Effector memory CD8-positive, alpha-beta T cell (primary cell): ENCODE data around the gene TIE1.

ENCODE experiments used
- ATAC-seq: fragments of 150-1000 bp; cut with Tn5 transposase; replicated peaks from 2 replicates; pipeline ENCODE4 v1.10.0; 2021; ENCODE audit warnings: mild to moderate bottlenecking, moderate library complexity
- DNase-seq, 3 experiments: peaks; one replicate each; pipeline ENCODE4 v3.0.0; 2021
- H3K27ac Mint-ChIP-seq, 2 donors: one replicate each; pipeline ENCODE4 v1.8.0; 2022; ENCODE audit warnings: mild to moderate bottlenecking in 2 of 2, mixed read lengths in 2 of 2, moderate library complexity in 2 of 2
- H3K27me3 Mint-ChIP-seq, 2 donors: one replicate each; pipeline ENCODE4 v1.8.0; 2022; ENCODE audit warnings: mixed read lengths in 2 of 2
- H3K36me3 Mint-ChIP-seq: one replicate; pipeline ENCODE4 v1.8.0; 2022; ENCODE audit warnings: mild to moderate bottlenecking, moderate library complexity, mixed read lengths; ENCODE audit not compliant: insufficient read depth
- H3K4me1 Mint-ChIP-seq, 2 donors: one replicate each; pipeline ENCODE4 v1.8.0; 2022; ENCODE audit warnings: low read depth in 2 of 2, mixed read lengths in 2 of 2
- H3K4me3 Mint-ChIP-seq, 2 donors: one replicate each; pipeline ENCODE4 v1.8.0; 2022; ENCODE audit warnings: mild to moderate bottlenecking in 2 of 2, mixed read lengths in 2 of 2, moderate library complexity in 2 of 2
- H3K9me3 Mint-ChIP-seq, 2 donors: one replicate each; pipeline ENCODE4 v1.8.0; 2022; ENCODE audit warnings: mixed read lengths in 2 of 2

The TIE1 gene

GRCh38 chr1:43305926-43306687, 5.3 kb downstream of the TIE1 start:
- no peak for DNase-seq
- no peaks in the 10 kb centered on the region for H3K9me3 Mint-ChIP-seq
- H3K27ac Mint-ChIP-seq, result no peak overlapping the region
- H3K4me3 Mint-ChIP-seq, result no peak overlapping the region
- no peak for ATAC-seq
- H3K4me1 Mint-ChIP-seq, result no peaks in the 10 kb centered on the region
- no peaks in the 10 kb centered on the region for H3K36me3 Mint-ChIP-seq
- peaks cover 39 to 51% of the 10 kb centered on the region in 2 donors for H3K27me3 Mint-ChIP-seq

GRCh38 chr1:43306688-43307457, 6.1 kb downstream of the TIE1 start:
- Mint-ChIP-seq H3K4me3 (no peak overlapping the region), H3K27ac (no peak overlapping the region), H3K27me3 (peaks cover 39 to 49% of the 10 kb centered on the region in 2 donors), H3K9me3 (no peaks in the 10 kb centered on the region), H3K36me3 (no peaks in the 10 kb centered on the region), H3K4me1 (no peaks in the 10 kb centered on the region)
- DNase-seq (no peak), ATAC-seq (no peak)

GRCh38 chr1:43307458-43308158, 6.8 kb downstream of the TIE1 start:
- no peaks in the 10 kb centered on the region for H3K36me3 Mint-ChIP-seq
- no peaks in the 10 kb centered on the region for H3K4me1 Mint-ChIP-seq
- no peak overlapping the region for H3K27ac Mint-ChIP-seq
- H3K9me3 Mint-ChIP-seq, result no peaks in the 10 kb centered on the region
- no peak overlapping the region for H3K4me3 Mint-ChIP-seq
- ATAC-seq (no peak), DNase-seq (no peak)
- H3K27me3 Mint-ChIP-seq, result peaks cover 33 to 41% of the 10 kb centered on the region in 2 donors

GRCh38 chr1:43308635-43309404, 8.0 kb downstream of the TIE1 start:
- H3K36me3 Mint-ChIP-seq, result no peaks in the 10 kb centered on the region
- H3K27me3 Mint-ChIP-seq, result peaks cover 33 to 37% of the 10 kb centered on the region in 2 donors
- no peak for ATAC-seq

GRCh38 chr1:43309405-43310025, 8.7 kb downstream of the TIE1 start:
- peaks cover 33 to 34% of the 10 kb centered on the region in 2 donors for H3K27me3 Mint-ChIP-seq
- no peaks in the 10 kb centered on the region for H3K4me1 Mint-ChIP-seq
- H3K4me3 Mint-ChIP-seq, result no peak overlapping the region
- no peaks in the 10 kb centered on the region for H3K36me3 Mint-ChIP-seq
- ATAC-seq (no peak), DNase-seq (no peak)
- no peaks in the 10 kb centered on the region for H3K9me3 Mint-ChIP-seq
- no peak overlapping the region for H3K27ac Mint-ChIP-seq

More at GRCh38 chr1:43308635-43309404, 8.0 kb downstream of the TIE1 start:
- Mint-ChIP-seq H3K4me3 (no peak overlapping the region), H3K27ac (no peak overlapping the region), H3K9me3 (no peaks in the 10 kb centered on the region), H3K4me1 (no peaks in the 10 kb centered on the region)
- no peak for DNase-seq

- ATAC-seq, result no peak
- no peaks in the 10 kb centered on the region for H3K36me3 Mint-ChIP-seq
These were observed 10.7 kb downstream of the TIE1 start for GRCh38 chr1:43311521-43311920.

GRCh38 chr1:43312212-43312623, 11.4 kb downstream of the TIE1 start:
- no peaks in the 10 kb centered on the region for H3K9me3 Mint-ChIP-seq
- DNase-seq (no peak), ATAC-seq (no peak)
- peaks cover 18 to 23% of the 10 kb centered on the region in 2 donors for H3K27me3 Mint-ChIP-seq
- H3K4me3 Mint-ChIP-seq, result no peak overlapping the region
- no peaks in the 10 kb centered on the region for H3K4me1 Mint-ChIP-seq
- H3K27ac Mint-ChIP-seq, result no peak overlapping the region
- H3K36me3 Mint-ChIP-seq, result no peaks in the 10 kb centered on the region

More at GRCh38 chr1:43311521-43311920, 10.7 kb downstream of the TIE1 start:
- Mint-ChIP-seq H3K4me3 (no peak overlapping the region), H3K27ac (no peak overlapping the region), H3K27me3 (peaks cover 21 to 25% of the 10 kb centered on the region in 2 donors), H3K4me1 (no peaks in the 10 kb centered on the region), H3K9me3 (no peaks in the 10 kb centered on the region)
- no peak for DNase-seq

- Mint-ChIP-seq H3K4me3 (no peak overlapping the region), H3K27ac (no peak overlapping the region), H3K36me3 (no peaks in the 10 kb centered on the region), H3K27me3 (peaks cover 18% of the 10 kb centered on the region in 2 donors), H3K4me1 (no peaks in the 10 kb centered on the region), H3K9me3 (no peaks in the 10 kb centered on the region)
- DNase-seq (no peak), ATAC-seq (no peak)
These were observed 12.1 kb downstream of the TIE1 start for GRCh38 chr1:43312663-43313515.

GRCh38 chr1:43313771-43314170, 13.0 kb downstream of the TIE1 start:
- no peaks in the 10 kb centered on the region for H3K9me3 Mint-ChIP-seq
- no peak overlapping the region for H3K27ac Mint-ChIP-seq
- DNase-seq, result no peak
- H3K4me3 Mint-ChIP-seq, result no peak overlapping the region
- H3K27me3 Mint-ChIP-seq, result peaks cover 9 to 13% of the 10 kb centered on the region in 2 donors
- no peak for ATAC-seq
- no peaks in the 10 kb centered on the region for H3K4me1 Mint-ChIP-seq
- H3K36me3 Mint-ChIP-seq, result no peaks in the 10 kb centered on the region

- Mint-ChIP-seq H3K9me3 (no peaks in the 10 kb centered on the region), H3K27me3 (peaks cover 8 to 11% of the 10 kb centered on the region in 2 donors), H3K27ac (no peak overlapping the region), H3K4me3 (no peak overlapping the region), H3K36me3 (no peaks in the 10 kb centered on the region), H3K4me1 (no peaks in the 10 kb centered on the region)
- DNase-seq (no peak), ATAC-seq (no peak)
These were observed 13.5 kb downstream of the TIE1 start for GRCh38 chr1:43314233-43314632.

GRCh38 chr1:43315481-43315880, 14.7 kb downstream of the TIE1 start:
- H3K4me3 Mint-ChIP-seq, result no peak overlapping the region
- peaks cover 0 to 11% of the 10 kb centered on the region in 2 donors for H3K27me3 Mint-ChIP-seq
- no peak for ATAC-seq
- no peaks in the 10 kb centered on the region for H3K4me1 Mint-ChIP-seq
- DNase-seq, result no peak
- H3K27ac Mint-ChIP-seq, result no peak overlapping the region
- no peaks in the 10 kb centered on the region for H3K36me3 Mint-ChIP-seq
- no peaks in the 10 kb centered on the region for H3K9me3 Mint-ChIP-seq
